IMR-90 (cell line): Measurements from ENCODE around the gene FAM151A. TPM values are rescaled to one million over a fixed set of nuclear protein-coding genes. Genes with fewer than 3 reads are reported as not detected.

Source experiments
- ATAC-seq: fragments of 200-7000 bp; cut with Tn5 transposase; 2 replicates; pipeline ENCODE4 v1.9.1; 2020; ENCODE audit warnings: low read depth, mild to moderate bottlenecking, moderate library complexity
- BruUV-seq: library from RNA; stranded (reverse); fragments of 400-500 nt; replicated peaks from 2 replicates; lab custom pipeline; 2021; lab: Mats Ljungman, UMichigan
- CTCF ChIA-PET: fragments of 300-600 bp; formaldehyde crosslinking; extraction: SDS; loops from one replicate; lab custom pipeline; 2021; ENCODE audit warnings: antibody characterized with exemption; lab: Yijun Ruan, JAX
- POLR2A ChIA-PET: fragments of 300-600 bp; sonication (Branson Sonifier 250); formaldehyde crosslinking; loops from one replicate; lab custom pipeline; 2022; ENCODE audit warnings: antibody characterized with exemption; ENCODE audit not compliant: unreplicated experiment; lab: Charles Lee
- DNase-seq: peaks from one replicate; pipeline ENCODE4 v3.0.0; 2013
- H2AFZ ChIP-seq: replicated peaks from 2 replicates; pipeline ENCODE3; 2013; ENCODE audit warnings: low read length, mild to moderate bottlenecking; ENCODE audit not compliant: poor library complexity
- H2AK5ac ChIP-seq: 2 replicates; pipeline ENCODE4 v1.6.1; 2013; ENCODE audit warnings: low read depth, low read length, inconsistent platforms
- H2AK9ac ChIP-seq: replicated peaks from 2 replicates; pipeline ENCODE3; 2013; ENCODE audit warnings: mild to moderate bottlenecking, low read depth, low read length, moderate library complexity; ENCODE audit not compliant: poor library complexity
- H2BK120ac ChIP-seq: 2 replicates; pipeline ENCODE4 v1.6.1; 2013; ENCODE audit warnings: low read depth, low read length, inconsistent platforms
- H2BK15ac ChIP-seq: 3 replicates; pipeline ENCODE4 v1.6.1; 2013; ENCODE audit warnings: low read depth, low read length, inconsistent platforms
- H2BK20ac ChIP-seq: 2 replicates; pipeline ENCODE4 v1.6.1; 2013; ENCODE audit warnings: low read depth, mild to moderate bottlenecking, inconsistent platforms, low read length, moderate library complexity
- H2BK5ac ChIP-seq: 2 replicates; pipeline ENCODE4 v1.6.1; 2013; ENCODE audit warnings: mild to moderate bottlenecking, low read depth, low read length, inconsistent platforms; ENCODE audit not compliant: poor library complexity, severe bottlenecking
- H3K14ac ChIP-seq: replicated peaks from 2 replicates; pipeline ENCODE4 v1.6.1; 2013; ENCODE audit warnings: low read depth, low read length, inconsistent platforms
- H3K18ac ChIP-seq: 2 replicates; pipeline ENCODE4 v1.6.1; 2013; ENCODE audit warnings: low read depth, low read length, control low read depth
- H3K23ac ChIP-seq: 2 replicates; pipeline ENCODE4 v1.6.1; 2013; ENCODE audit warnings: low read depth, low read length, inconsistent platforms
- H3K27ac ChIP-seq: 2 replicates; pipeline ENCODE4 v1.5.1; 2013; ENCODE audit warnings: mild to moderate bottlenecking, control low read depth, low read length; ENCODE audit not compliant: insufficient read depth
- H3K27me3 ChIP-seq: 2 replicates; pipeline ENCODE4 v1.6.1; 2013; ENCODE audit warnings: low read length; ENCODE audit not compliant: control insufficient read depth, insufficient read depth
- H3K36me3 ChIP-seq: 2 replicates; pipeline ENCODE4 v1.6.1; 2013; ENCODE audit warnings: low read length, mixed read lengths; ENCODE audit not compliant: control insufficient read depth, insufficient read depth
- H3K4ac ChIP-seq: 2 replicates; pipeline ENCODE4 v1.6.1; 2013; ENCODE audit warnings: low read depth, low read length, inconsistent platforms
- H3K4me1 ChIP-seq: 2 replicates; pipeline ENCODE4 v1.6.1; 2013; ENCODE audit warnings: low read length, mixed read lengths; ENCODE audit not compliant: control insufficient read depth, insufficient read depth
- H3K4me2 ChIP-seq: 2 replicates; pipeline ENCODE4 v1.6.1; 2013; ENCODE audit warnings: low read depth, mild to moderate bottlenecking, control low read depth, low read length, moderate library complexity
- H3K4me3 ChIP-seq: 2 replicates; pipeline ENCODE4 v1.5.1; 2013; ENCODE audit warnings: low read depth, mild to moderate bottlenecking, control low read depth, low read length, moderate library complexity; ENCODE audit not compliant: insufficient read depth
- H3K56ac ChIP-seq: 2 replicates; pipeline ENCODE4 v1.6.1; 2013; ENCODE audit warnings: low read length, inconsistent platforms; ENCODE audit not compliant: insufficient read depth; ENCODE audit errors: extremely low read depth
- H3K79me1 ChIP-seq, 2 experiments: 2 replicates each; pipeline ENCODE4 v1.6.1; 2013; ENCODE audit warnings: low read length in 2 of 2, inconsistent platforms in 1 of 2, low read depth in 1 of 2
- H3K9ac ChIP-seq: 2 replicates; pipeline ENCODE4 v1.6.1; 2013; ENCODE audit warnings: low read depth, low read length, control low read depth
- H3K9me1 ChIP-seq: 2 replicates; pipeline ENCODE4 v1.6.1; 2013; ENCODE audit warnings: low read length, inconsistent platforms; ENCODE audit not compliant: insufficient read depth
- H3K9me3 ChIP-seq: 2 replicates; pipeline ENCODE4 v1.6.1; 2013; ENCODE audit warnings: low read length; ENCODE audit not compliant: control insufficient read depth, insufficient read depth
- H4K20me1 ChIP-seq: 2 replicates; pipeline ENCODE4 v1.6.1; 2013; ENCODE audit warnings: low read length, inconsistent platforms; ENCODE audit not compliant: insufficient read depth
- H4K5ac ChIP-seq: 2 replicates; pipeline ENCODE4 v1.6.1; 2013; ENCODE audit warnings: mild to moderate bottlenecking, low read depth, low read length, control low read depth
- H4K8ac ChIP-seq, 2 experiments: 2 replicates each; pipeline ENCODE4 v1.6.1; 2013; ENCODE audit warnings: low read depth in 2 of 2, low read length in 2 of 2, control low read depth in 1 of 2, inconsistent platforms in 1 of 2
- H4K91ac ChIP-seq: 2 replicates; pipeline ENCODE4 v1.6.1; 2013; ENCODE audit warnings: low read depth, low read length, inconsistent platforms; ENCODE audit not compliant: insufficient read depth
- BHLHE40 ChIP-seq: fragments of 150-350 bp; IDR thresholded peaks from 2 replicates; pipeline ENCODE4 v1.6.1; 2016; ENCODE audit warnings: mild to moderate bottlenecking, low read depth, low read length
- CHD1 ChIP-seq: IDR thresholded peaks from 2 replicates; pipeline ENCODE4 v1.6.1; 2012; ENCODE audit warnings: low read depth, low read length, improper control_type of control experiment
- CTCF ChIP-seq: conservative IDR thresholded peaks from 2 replicates; pipeline ENCODE4 v1.5.1; 2012; ENCODE audit warnings: mild to moderate bottlenecking, low read depth, low read length, improper control_type of control experiment
- MAZ ChIP-seq: IDR thresholded peaks from 2 replicates; pipeline ENCODE4 v1.6.1; 2012; ENCODE audit warnings: low read depth, mild to moderate bottlenecking, low read length, improper control_type of control experiment, moderate library complexity, borderline replicate concordance
- POLR2A ChIP-seq: IDR thresholded peaks from 2 replicates; pipeline ENCODE4 v1.6.1; 2012; ENCODE audit warnings: mild to moderate bottlenecking, low read depth, low read length
- RAD21 ChIP-seq: IDR thresholded peaks from 2 replicates; pipeline ENCODE4 v1.6.1; 2012; ENCODE audit warnings: low read length, improper control_type of control experiment
- SMC3 ChIP-seq: fragments of 150-350 bp; IDR thresholded peaks from 2 replicates; pipeline ENCODE4 v1.6.1; 2016; ENCODE audit warnings: low read depth, mild to moderate bottlenecking, antibody characterized with exemption, low read length, moderate library complexity
- WGBS, 2 experiments: methylation state at CpG; one replicate each; pipeline versions ENCODE4 v1.1.5 to v1.1.7; 2013; ENCODE audit warnings: missing lambda C conversion rate in 2 of 2; ENCODE audit not compliant: insufficient read length in 1 of 2; ENCODE audit errors: extremely low coverage in 2 of 2; 5-methylcytosine and 5-hydroxymethylcytosine counted together
- dilution Hi-C: fragments of 300-500 bp; cut with HindIII; formaldehyde crosslinking; loops from one replicate; pipeline ENCODE4 v1.14.3; 2018; ENCODE audit warnings: low sequenced_read_pairs; ENCODE audit not compliant: unreplicated experiment
- in situ Hi-C: fragments of 300-500 bp; cut with MboI; formaldehyde crosslinking; loops from 3 replicates; pipeline ENCODE4 v1.14.3; 2019; ENCODE audit warnings: low sequenced_read_pairs, inconsistent platforms, mixed read lengths
- intact Hi-C: fragments of 100-400 bp; cut with micrococcal nuclease; formaldehyde crosslinking; loops from 2 replicates; pipeline ENCODE4 v1.10.0; 2022
- polyA plus RNA-seq, 3 experiments: library from polyadenylated mRNA; depleted of rRNA; stranded (reverse); fragments of >200 nt; gene quantifications; 2 replicates each; pipeline ENCODE4 v1.2.3, GENCODE V29; 2012; ENCODE audit warnings: low replicate concordance in 1 of 3
- total RNA-seq: library from RNA; depleted of rRNA; stranded (reverse); fragments of >200 nt; gene quantifications from 2 replicates; pipeline ENCODE4 v1.2.3, GENCODE V29; 2012

FAM151A gene
- total and polyA plus RNA-seq, 2 of the 4 experiments (the other 2 are of a cell fraction): not detected

GRCh38 chr1:54671985-54672608, 48.8 kb upstream of the FAM151A start:
- Histone ChIP-seq H3K18ac (no peak overlapping the region), H3K4me3 (no peak overlapping the region), H3K9ac (no peak overlapping the region), H4K5ac (no peak overlapping the region), H2BK120ac (no peak overlapping the region), H3K9me3 (peaks cover 4% of the 10 kb centered on the region; the same call in 1 of the 2 replicates), H3K56ac (no peak overlapping the region), H2BK15ac (no peak overlapping the region), H4K8ac (no peak overlapping the region), H3K4me1 (no peaks in the 10 kb centered on the region), H3K4ac (no peak overlapping the region), H3K27me3 (peaks cover 31% of the 10 kb centered on the region), H3K27ac (no peak overlapping the region), H2BK5ac (no peak overlapping the region), H4K91ac (no peak overlapping the region), H4K20me1 (no peaks in the 10 kb centered on the region), H3K23ac (no peak overlapping the region), H3K14ac (no peak overlapping the region), H2BK20ac (no peak overlapping the region), H2AFZ (no peak overlapping the region), H3K79me1 (no peaks in the 10 kb centered on the region), H3K9me1 (no peaks in the 10 kb centered on the region), H3K36me3 (no peaks in the 10 kb centered on the region), H3K4me2 (no peak overlapping the region), H2AK9ac (no peak overlapping the region), H2AK5ac (no peak overlapping the region)
- 42% methylated on average over 3 of the region's 6 CpGs; no CpG with 5 or more reads in 1 of the 2 experiments for WGBS, 2 experiments
- 0 out of 2 replicates have a peak, but pooled peaks have one; percentile 31 for TF ChIP-seq MAZ
- peak; percentile 93 for TF ChIP-seq CTCF
- peak; percentile 93 for TF ChIP-seq SMC3
- peak; percentile 93 for TF ChIP-seq RAD21
- TF ChIP-seq BHLHE40: no peak
- no peak for TF ChIP-seq CHD1
- 0 out of 2 replicates have a peak, but pooled peaks have one; percentile 37 for TF ChIP-seq POLR2A
- ATAC-seq: peak; percentile 99
- intact Hi-C loops (loop anchor here (2.0 kb wide), 3 partner anchors 121 to 325 kb away; no protein-coding TSS in a partner anchor), dilution Hi-C loops (no loop called here), in situ Hi-C loops (loop anchor here (10.0 kb wide), 1 partner anchor 143 kb away; no protein-coding TSS in a partner anchor)
- POLR2A ChIA-PET: no interaction called here
- CTCF ChIA-PET: interaction anchor here (0.6 kb wide), 1 partner anchor 137 kb away, joined by 5 read pairs; no protein-coding TSS in a partner anchor
- BruUV-seq: no TSS peak
- peak; percentile 50 for DNase-seq
